GM12865 (cell line): ENCODE results near the gene FSIP1.

ENCODE experiments used
- DNase-seq: peaks from one replicate; pipeline ENCODE4 v3.0.0; 2010; ENCODE audit warnings: low read depth
- H3K4me3 ChIP-seq: 2 replicates; pipeline ENCODE4 v1.5.1; 2011; ENCODE audit warnings: mild to moderate bottlenecking, low read depth, low read length, control low read depth
- CTCF ChIP-seq: IDR thresholded peaks from 2 replicates; pipeline ENCODE4 v1.5.1; 2011; ENCODE audit warnings: low read length, control low read depth, low read depth, inconsistent platforms; ENCODE audit not compliant: insufficient read depth; ENCODE audit errors: missing control alignments

Gene FSIP1

DNA sequence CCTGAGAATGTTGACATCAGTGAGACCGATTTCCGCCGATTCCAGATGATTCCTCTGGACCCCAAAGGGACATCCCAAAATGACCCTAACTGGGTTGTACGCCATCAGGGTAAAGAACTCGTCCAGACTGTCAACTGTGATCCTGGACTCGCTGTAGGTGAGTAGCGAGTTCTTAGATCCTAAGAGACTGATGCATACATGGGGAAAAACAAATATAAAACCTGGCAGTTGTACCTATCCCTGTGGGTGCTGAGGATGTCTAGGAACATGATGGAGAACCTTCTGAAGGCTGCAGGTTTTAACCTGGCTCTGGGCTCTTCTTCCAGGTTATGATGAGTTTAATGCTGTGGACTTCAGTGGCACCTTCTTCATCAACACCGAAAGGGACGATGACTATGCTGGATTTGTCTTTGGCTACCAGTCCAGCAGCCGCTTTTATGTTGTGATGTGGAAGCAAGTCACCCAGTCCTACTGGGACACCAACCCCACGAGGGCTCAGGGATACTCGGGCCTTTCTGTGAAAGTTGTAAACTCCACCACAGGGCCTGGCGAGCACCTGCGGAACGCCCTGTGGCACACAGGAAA lies 189.5 kb downstream of the FSIP1 start:
- H3K4me3 ChIP-seq: no peak overlapping the region
- TF ChIP-seq CTCF: no peak
- no peak for DNase-seq

- no peak for DNase-seq
- no peak overlapping the region for H3K4me3 ChIP-seq
- no peak for TF ChIP-seq CTCF
These were observed 190.1 kb downstream of the FSIP1 start for GRCh38 chr15:39592500-39592899.

- H3K4me3 ChIP-seq: no peak overlapping the region
- DNase-seq: no peak
- TF ChIP-seq CTCF: no peak
These were observed 190.7 kb downstream of the FSIP1 start for GRCh38 chr15:39591896-39592315.

- no peak overlapping the region for H3K4me3 ChIP-seq
- TF ChIP-seq CTCF: no peak
- no peak for DNase-seq
These were observed 191.3 kb downstream of the FSIP1 start for GRCh38 chr15:39591141-39591895.

DNA sequence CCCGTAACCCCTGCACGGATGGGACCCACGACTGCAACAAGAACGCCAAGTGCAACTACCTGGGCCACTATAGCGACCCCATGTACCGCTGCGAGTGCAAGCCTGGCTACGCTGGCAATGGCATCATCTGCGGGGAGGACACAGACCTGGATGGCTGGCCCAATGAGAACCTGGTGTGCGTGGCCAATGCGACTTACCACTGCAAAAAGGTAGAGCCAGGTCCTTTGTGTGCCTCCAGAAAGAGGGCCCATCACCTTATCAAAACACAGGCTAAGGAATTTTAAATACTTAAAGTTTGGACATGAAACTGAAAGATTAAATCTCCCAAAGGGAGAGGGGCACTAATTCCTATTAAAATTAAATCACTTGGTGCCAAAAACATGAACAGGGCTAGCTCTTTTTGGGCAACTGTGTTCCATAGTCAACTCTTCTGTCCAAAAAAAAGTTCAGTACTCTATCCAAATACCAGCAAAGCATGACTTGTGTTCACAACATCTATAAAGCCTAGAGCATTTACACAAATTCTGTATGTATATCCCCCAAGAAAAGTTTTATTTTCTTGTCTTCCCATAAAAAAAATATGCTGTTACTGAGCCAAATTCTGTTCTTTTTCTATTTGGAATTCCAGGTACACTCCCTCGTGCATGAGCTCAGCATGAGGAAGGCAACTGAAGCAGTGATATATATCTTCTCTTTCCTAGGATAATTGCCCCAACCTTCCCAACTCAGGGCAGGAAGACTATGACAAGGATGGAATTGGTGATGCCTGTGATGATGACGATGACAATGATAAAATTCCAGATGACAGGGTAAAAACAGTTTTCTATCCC lies 192.6 kb downstream of the FSIP1 start:
- no peak for TF ChIP-seq CTCF
- H3K4me3 ChIP-seq: no peak overlapping the region
- DNase-seq: no peak

GRCh38 chr15:39589193-39589814 lies 193.3 kb downstream of the FSIP1 start:
- TF ChIP-seq CTCF: no peak
- H3K4me3 ChIP-seq: no peak overlapping the region
- no peak for DNase-seq
